ENCODE measurements around the gene MAZ. TPM values are rescaled to one million over a fixed set of nuclear protein-coding genes. Genes with fewer than 3 reads are reported as not detected.

Gene MAZ
- total and polyA plus RNA-seq, 2 of the 13 experiments (the other 11 are each of a cell fraction or from before 2014, with no cell fraction given), result 203 to 277 TPM

DNA sequence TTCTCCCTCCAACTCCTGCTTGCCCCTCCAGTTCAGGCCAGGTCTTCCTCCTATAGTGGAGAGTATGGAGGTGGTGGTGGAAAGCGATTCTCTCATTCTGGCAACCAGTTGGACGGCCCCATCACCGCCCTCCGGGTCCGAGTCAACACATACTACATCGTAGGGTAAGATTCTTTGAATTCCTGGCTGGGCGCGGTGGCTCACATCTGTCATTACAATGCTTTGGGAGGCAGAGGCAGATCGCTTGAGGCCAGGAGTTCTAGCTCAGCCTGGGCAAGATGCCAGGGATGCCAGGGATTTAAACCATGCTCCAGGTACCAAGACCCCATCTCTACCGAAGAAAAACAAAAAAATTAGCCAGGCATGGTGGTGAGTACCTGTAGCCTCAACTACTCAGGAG lies 26.9 kb upstream of the MAZ start (continued):
- TF ChIP-seq ELF3 (CRISPR knock-in tag; IDR thresholded peaks at IDR 0.05) (0 out of 2 replicates have a peak, but pooled peaks have one; percentile 9), ZNF17 (CRISPR knock-in tag; IDR thresholded peaks at IDR 0.05) (no peak), GTF2F1 (IDR thresholded peaks at IDR 0.05; ENCODE audit: low read length) (no peak), PITX1 (CRISPR knock-in tag; IDR thresholded peaks at IDR 0.05) (peak; percentile 40; the same call in 1 of the 2 replicates), U2AF2 (IDR thresholded peaks at IDR 0.05; ENCODE audit: low read depth, low read length) (no peak), FOXA1 (IDR thresholded peaks at IDR 0.05) (no peak), FOXA1 (CRISPR knock-in tag; IDR thresholded peaks at IDR 0.05) (0 out of 2 replicates have a peak, but pooled peaks have one; percentile 15), LCORL (IDR thresholded peaks at IDR 0.05) (peak; percentile 38; the same call in 1 of the 2 replicates), LCORL (CRISPR knock-in tag; IDR thresholded peaks at IDR 0.05) (peak; percentile 71; the same call in 1 of the 2 replicates), HNRNPUL1 (IDR thresholded peaks at IDR 0.05; ENCODE audit: low read depth, low read length) (no peak), ZMYM2 (CRISPR knock-in tag; IDR thresholded peaks at IDR 0.05) (0 out of 2 replicates have a peak, but pooled peaks have one; percentile 29), ZNF605 (CRISPR knock-in tag; IDR thresholded peaks at IDR 0.05) (0 out of 2 replicates have a peak, but pooled peaks have one; percentile 12)
- TF ChIP-seq, protein P1, sequence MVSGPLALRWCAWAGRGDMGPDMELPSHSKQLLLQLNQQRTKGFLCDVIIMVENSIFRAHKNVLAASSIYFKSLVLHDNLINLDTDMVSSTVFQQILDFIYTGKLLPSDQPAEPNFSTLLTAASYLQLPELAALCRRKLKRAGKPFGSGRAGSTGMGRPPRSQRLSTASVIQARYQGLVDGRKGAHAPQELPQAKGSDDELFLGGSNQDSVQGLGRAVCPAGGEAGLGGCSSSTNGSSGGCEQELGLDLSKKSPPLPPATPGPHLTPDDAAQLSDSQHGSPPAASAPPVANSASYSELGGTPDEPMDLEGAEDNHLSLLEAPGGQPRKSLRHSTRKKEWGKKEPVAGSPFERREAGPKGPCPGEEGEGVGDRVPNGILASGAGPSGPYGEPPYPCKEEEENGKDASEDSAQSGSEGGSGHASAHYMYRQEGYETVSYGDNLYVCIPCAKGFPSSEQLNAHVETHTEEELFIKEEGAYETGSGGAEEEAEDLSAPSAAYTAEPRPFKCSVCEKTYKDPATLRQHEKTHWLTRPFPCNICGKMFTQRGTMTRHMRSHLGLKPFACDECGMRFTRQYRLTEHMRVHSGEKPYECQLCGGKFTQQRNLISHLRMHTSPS (CRISPR knock-in tag; IDR thresholded peaks at IDR 0.05; ENCODE audit: low read depth), result 0 out of 2 replicates have a peak, but pooled peaks have one; percentile 39
- TF ChIP-seq, protein P2, sequence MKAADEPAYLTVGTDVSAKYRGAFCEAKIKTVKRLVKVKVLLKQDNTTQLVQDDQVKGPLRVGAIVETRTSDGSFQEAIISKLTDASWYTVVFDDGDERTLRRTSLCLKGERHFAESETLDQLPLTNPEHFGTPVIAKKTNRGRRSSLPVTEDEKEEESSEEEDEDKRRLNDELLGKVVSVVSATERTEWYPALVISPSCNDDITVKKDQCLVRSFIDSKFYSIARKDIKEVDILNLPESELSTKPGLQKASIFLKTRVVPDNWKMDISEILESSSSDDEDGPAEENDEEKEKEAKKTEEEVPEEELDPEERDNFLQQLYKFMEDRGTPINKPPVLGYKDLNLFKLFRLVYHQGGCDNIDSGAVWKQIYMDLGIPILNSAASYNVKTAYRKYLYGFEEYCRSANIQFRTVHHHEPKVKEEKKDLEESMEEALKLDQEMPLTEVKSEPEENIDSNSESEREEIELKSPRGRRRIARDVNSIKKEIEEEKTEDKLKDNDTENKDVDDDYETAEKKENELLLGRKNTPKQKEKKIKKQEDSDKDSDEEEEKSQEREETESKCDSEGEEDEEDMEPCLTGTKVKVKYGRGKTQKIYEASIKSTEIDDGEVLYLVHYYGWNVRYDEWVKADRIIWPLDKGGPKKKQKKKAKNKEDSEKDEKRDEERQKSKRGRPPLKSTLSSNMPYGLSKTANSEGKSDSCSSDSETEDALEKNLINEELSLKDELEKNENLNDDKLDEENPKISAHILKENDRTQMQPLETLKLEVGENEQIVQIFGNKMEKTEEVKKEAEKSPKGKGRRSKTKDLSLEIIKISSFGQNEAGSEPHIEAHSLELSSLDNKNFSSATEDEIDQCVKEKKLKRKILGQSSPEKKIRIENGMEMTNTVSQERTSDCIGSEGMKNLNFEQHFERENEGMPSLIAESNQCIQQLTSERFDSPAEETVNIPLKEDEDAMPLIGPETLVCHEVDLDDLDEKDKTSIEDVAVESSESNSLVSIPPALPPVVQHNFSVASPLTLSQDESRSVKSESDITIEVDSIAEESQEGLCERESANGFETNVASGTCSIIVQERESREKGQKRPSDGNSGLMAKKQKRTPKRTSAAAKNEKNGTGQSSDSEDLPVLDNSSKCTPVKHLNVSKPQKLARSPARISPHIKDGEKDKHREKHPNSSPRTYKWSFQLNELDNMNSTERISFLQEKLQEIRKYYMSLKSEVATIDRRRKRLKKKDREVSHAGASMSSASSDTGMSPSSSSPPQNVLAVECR (CRISPR knock-in tag; IDR thresholded peaks at IDR 0.05; ENCODE audit: borderline replicate concordance), result no peak
- TF ChIP-seq, protein P3, sequence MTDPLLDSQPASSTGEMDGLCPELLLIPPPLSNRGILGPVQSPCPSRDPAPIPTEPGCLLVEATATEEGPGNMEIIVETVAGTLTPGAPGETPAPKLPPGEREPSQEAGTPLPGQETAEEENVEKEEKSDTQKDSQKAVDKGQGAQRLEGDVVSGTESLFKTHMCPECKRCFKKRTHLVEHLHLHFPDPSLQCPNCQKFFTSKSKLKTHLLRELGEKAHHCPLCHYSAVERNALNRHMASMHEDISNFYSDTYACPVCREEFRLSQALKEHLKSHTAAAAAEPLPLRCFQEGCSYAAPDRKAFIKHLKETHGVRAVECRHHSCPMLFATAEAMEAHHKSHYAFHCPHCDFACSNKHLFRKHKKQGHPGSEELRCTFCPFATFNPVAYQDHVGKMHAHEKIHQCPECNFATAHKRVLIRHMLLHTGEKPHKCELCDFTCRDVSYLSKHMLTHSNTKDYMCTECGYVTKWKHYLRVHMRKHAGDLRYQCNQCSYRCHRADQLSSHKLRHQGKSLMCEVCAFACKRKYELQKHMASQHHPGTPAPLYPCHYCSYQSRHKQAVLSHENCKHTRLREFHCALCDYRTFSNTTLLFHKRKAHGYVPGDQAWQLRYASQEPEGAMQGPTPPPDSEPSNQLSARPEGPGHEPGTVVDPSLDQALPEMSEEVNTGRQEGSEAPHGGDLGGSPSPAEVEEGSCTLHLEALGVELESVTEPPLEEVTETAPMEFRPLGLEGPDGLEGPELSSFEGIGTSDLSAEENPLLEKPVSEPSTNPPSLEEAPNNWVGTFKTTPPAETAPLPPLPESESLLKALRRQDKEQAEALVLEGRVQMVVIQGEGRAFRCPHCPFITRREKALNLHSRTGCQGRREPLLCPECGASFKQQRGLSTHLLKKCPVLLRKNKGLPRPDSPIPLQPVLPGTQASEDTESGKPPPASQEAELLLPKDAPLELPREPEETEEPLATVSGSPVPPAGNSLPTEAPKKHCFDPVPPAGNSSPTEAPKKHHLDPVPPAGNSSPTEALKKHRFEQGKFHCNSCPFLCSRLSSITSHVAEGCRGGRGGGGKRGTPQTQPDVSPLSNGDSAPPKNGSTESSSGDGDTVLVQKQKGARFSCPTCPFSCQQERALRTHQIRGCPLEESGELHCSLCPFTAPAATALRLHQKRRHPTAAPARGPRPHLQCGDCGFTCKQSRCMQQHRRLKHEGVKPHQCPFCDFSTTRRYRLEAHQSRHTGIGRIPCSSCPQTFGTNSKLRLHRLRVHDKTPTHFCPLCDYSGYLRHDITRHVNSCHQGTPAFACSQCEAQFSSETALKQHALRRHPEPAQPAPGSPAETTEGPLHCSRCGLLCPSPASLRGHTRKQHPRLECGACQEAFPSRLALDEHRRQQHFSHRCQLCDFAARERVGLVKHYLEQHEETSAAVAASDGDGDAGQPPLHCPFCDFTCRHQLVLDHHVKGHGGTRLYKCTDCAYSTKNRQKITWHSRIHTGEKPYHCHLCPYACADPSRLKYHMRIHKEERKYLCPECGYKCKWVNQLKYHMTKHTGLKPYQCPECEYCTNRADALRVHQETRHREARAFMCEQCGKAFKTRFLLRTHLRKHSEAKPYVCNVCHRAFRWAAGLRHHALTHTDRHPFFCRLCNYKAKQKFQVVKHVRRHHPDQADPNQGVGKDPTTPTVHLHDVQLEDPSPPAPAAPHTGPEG (CRISPR knock-in tag; IDR thresholded peaks at IDR 0.05), result no peak
- TF ChIP-seq, protein P4, sequence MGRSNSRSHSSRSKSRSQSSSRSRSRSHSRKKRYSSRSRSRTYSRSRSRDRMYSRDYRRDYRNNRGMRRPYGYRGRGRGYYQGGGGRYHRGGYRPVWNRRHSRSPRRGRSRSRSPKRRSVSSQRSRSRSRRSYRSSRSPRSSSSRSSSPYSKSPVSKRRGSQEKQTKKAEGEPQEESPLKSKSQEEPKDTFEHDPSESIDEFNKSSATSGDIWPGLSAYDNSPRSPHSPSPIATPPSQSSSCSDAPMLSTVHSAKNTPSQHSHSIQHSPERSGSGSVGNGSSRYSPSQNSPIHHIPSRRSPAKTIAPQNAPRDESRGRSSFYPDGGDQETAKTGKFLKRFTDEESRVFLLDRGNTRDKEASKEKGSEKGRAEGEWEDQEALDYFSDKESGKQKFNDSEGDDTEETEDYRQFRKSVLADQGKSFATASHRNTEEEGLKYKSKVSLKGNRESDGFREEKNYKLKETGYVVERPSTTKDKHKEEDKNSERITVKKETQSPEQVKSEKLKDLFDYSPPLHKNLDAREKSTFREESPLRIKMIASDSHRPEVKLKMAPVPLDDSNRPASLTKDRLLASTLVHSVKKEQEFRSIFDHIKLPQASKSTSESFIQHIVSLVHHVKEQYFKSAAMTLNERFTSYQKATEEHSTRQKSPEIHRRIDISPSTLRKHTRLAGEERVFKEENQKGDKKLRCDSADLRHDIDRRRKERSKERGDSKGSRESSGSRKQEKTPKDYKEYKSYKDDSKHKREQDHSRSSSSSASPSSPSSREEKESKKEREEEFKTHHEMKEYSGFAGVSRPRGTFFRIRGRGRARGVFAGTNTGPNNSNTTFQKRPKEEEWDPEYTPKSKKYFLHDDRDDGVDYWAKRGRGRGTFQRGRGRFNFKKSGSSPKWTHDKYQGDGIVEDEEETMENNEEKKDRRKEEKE (IDR thresholded peaks at IDR 0.05), result no peak

All from HepG2 (cell line).